Thyroid gland (tissue), 4 donors: ENCODE data around the gene CHMP1A.
"Not testable (repeated sequence)": the region's sequence is repeated elsewhere in the genome, so short reads cannot be mapped to it uniquely, and the experiment has no call there.

Experiments used
- POLR2A ChIP-seq, 2 donors: fragments of 450-650 bp; IDR thresholded peaks; one replicate each; pipeline ENCODE4 v1.6.1; 2017; ENCODE audit warnings: antibody characterized with exemption in 2 of 2, mild to moderate bottlenecking in 2 of 2, moderate library complexity in 1 of 2
- TF ChIP-seq, protein P1 (sequence below), 6 experiments: fragments of 200-600 bp in 3 of 6; fragments of 450-650 bp in 3 of 6; sonication (generic) in 3 of 6; IDR thresholded peaks; one replicate each; pipeline ENCODE4 v1.5.1; 2016 to 2019; ENCODE audit warnings: antibody characterized with exemption in 6 of 6, mild to moderate bottlenecking in 2 of 6, inconsistent platforms in 1 of 6, moderate library complexity in 1 of 6

DNA sequence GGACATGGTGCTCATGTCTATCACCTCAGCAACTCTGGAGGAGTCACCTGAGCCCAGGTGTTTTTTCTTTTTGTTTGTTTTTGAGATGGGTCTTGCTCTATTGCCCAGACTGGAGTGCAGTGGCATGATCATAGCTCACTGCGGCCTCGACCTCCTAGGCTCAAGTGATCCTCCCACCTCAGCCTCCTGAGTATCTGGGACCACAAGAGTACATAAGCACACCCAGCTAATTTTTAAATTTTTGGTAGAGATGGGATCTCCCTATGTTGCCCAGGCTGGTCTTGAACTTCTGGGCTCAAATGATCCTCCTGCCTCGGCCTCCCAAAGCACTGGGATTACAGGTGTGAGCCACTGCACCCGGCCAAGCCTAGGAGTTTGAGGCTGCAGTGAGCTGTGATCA lies 32.1 kb upstream of the CHMP1A start:
- TF ChIP-seq, protein P1, sequence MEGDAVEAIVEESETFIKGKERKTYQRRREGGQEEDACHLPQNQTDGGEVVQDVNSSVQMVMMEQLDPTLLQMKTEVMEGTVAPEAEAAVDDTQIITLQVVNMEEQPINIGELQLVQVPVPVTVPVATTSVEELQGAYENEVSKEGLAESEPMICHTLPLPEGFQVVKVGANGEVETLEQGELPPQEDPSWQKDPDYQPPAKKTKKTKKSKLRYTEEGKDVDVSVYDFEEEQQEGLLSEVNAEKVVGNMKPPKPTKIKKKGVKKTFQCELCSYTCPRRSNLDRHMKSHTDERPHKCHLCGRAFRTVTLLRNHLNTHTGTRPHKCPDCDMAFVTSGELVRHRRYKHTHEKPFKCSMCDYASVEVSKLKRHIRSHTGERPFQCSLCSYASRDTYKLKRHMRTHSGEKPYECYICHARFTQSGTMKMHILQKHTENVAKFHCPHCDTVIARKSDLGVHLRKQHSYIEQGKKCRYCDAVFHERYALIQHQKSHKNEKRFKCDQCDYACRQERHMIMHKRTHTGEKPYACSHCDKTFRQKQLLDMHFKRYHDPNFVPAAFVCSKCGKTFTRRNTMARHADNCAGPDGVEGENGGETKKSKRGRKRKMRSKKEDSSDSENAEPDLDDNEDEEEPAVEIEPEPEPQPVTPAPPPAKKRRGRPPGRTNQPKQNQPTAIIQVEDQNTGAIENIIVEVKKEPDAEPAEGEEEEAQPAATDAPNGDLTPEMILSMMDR (IDR thresholded peaks at IDR 0.05) = not testable (repeated sequence)
- TF ChIP-seq POLR2A (IDR thresholded peaks at IDR 0.05) = not testable (repeated sequence)
